K562 (cell line): ENCODE measurements around the gene USP20. TPM values are rescaled to one million over a fixed set of nuclear protein-coding genes. Genes with fewer than 3 reads are reported as not detected.

Experiments used
- BCOR ChIP-seq: fragments of 450-650 bp; IDR thresholded peaks from 2 replicates; pipeline ENCODE4 v1.6.1; 2016
- CUX1 ChIP-seq: fragments of 200-800 bp; sonication (Bioruptor generic); IDR thresholded peaks from 2 replicates; pipeline ENCODE4 v1.6.1; 2016; ENCODE audit warnings: missing genetic modification characterization, missing compliant biosample characterization
- DEAF1 ChIP-seq: fragments of 450-650 bp; formaldehyde crosslinking; IDR thresholded peaks from 2 replicates; pipeline ENCODE4 v1.4.0; 2020; ENCODE audit warnings: mild to moderate bottlenecking, moderate library complexity
- GTF3C2 ChIP-seq: IDR thresholded peaks from 3 replicates; pipeline ENCODE4 v1.6.1; 2011; ENCODE audit warnings: borderline replicate concordance, mild to moderate bottlenecking, moderate library complexity; ENCODE audit not compliant: insufficient read length; ENCODE audit errors: extremely low read depth
- MAFF ChIP-seq: IDR thresholded peaks from 2 replicates; pipeline ENCODE4 v1.6.1; 2012; ENCODE audit warnings: low read length, improper control_type of control experiment
- MYNN ChIP-seq, 2 experiments: sonication (generic); formaldehyde crosslinking in 1 of 2; IDR thresholded peaks; 2 replicates each; pipeline versions ENCODE4 v1.5.0 to v1.6.1; 2016 to 2020; ENCODE audit warnings: antibody characterized with exemption in 1 of 2, missing genetic modification reagents in 1 of 2
- NFE2L1 ChIP-seq: fragments of 450-650 bp; IDR thresholded peaks from 2 replicates; pipeline ENCODE4 v1.6.1; 2016; ENCODE audit warnings: missing genetic modification characterization, low read depth, mild to moderate bottlenecking, missing compliant biosample characterization, moderate library complexity, borderline replicate concordance
- NR2F6 ChIP-seq: fragments of 450-650 bp; formaldehyde crosslinking; IDR thresholded peaks from 2 replicates; pipeline ENCODE4 v1.4.0; 2020; ENCODE audit warnings: mild to moderate bottlenecking
- SMAD4 ChIP-seq: fragments of 250-450 bp; sonication (Bioruptor Pico); conservative IDR thresholded peaks from 2 replicates; pipeline ENCODE4 v1.8.0; 2021; ENCODE audit warnings: inconsistent platforms, mild to moderate bottlenecking, moderate library complexity
- ZMIZ1 ChIP-seq, 2 experiments: fragments of 150-350 bp in 1 of 2; IDR thresholded peaks; 2 replicates each; pipeline ENCODE4 v1.6.1; 2012 to 2016; ENCODE audit warnings: low read depth in 2 of 2, low read length in 2 of 2, mild to moderate bottlenecking in 1 of 2, moderate library complexity in 1 of 2
- ZNF146 ChIP-seq: IDR thresholded peaks from one replicate; pipeline ENCODE4 v1.6.1; 2018; ENCODE audit warnings: missing compliant biosample characterization; ENCODE audit not compliant: unreplicated experiment
- ZNF561 ChIP-seq: fragments of 450-650 bp; formaldehyde crosslinking; conservative IDR thresholded peaks from 2 replicates; pipeline ENCODE4 v1.4.0; 2020; ENCODE audit warnings: mild to moderate bottlenecking, moderate library complexity
- polyA plus RNA-seq, 8 experiments: library from polyadenylated mRNA; depleted of rRNA in 4 of 8; stranded (reverse) in 5 of 8; unstranded in 3 of 8; fragments of >200 nt; fragmentation: Nextera tagmentation in 2 of 8; fragmentation: Illumina TruSeq in 1 of 8; extraction: Ambion mirVana in 2 of 8; extraction: Trizol in 1 of 8; gene quantifications; 2 replicates each; pipeline versions ENCODE4 v1.2.1 to v1.2.3, GENCODE V29; 2011 to 2014; ENCODE audit warnings: inconsistent platforms in 1 of 8, missing spikeins in 1 of 8
- total RNA-seq, 7 experiments: library from RNA; depleted of rRNA in 6 of 7; stranded (reverse); fragments of >200 nt in 6 of 7; fragmentation: Illumina TruSeq in 2 of 7; extraction: Trizol in 2 of 7; gene quantifications; 2 replicates each; pipeline versions ENCODE4 v1.2.1 to v1.2.3, GENCODE V29; 2011 to 2021; ENCODE audit warnings: low replicate concordance in 1 of 7

USP20 gene
- total and polyA plus RNA-seq, 9 of the 15 experiments (the other 6 are each of a cell fraction or from before 2014, with no cell fraction given) = 1.9 to 136 (median 49.1) TPM

- TF ChIP-seq CUX1 (CRISPR knock-in tag) (no peak), MAFF (no peak), BCOR (no peak; the same call in 1 of the 2 replicates), ZNF146 (CRISPR knock-in tag) (no peak), GTF3C2 (no peak), MYNN (IDR thresholded peaks at IDR 0.05) (no peak), MYNN (CRISPR knock-in tag; IDR thresholded peaks at IDR 0.05) (no peak), NFE2L1 (tag) (no peak), SMAD4 (CRISPR knock-in tag) (peak; percentile 46), ZNF561 (CRISPR knock-in tag) (no peak), DEAF1 (CRISPR knock-in tag) (no peak), ZMIZ1 (IDR thresholded peaks at IDR 0.05; ENCODE audit: low read depth in 2 of 2, low read length in 2 of 2) (0 out of 4 replicates have a peak, but pooled peaks of 1 of the 2 experiments have one; percentile 24), NR2F6 (no peak)
Measured at GRCh38 chr9:129802833-129803675, 32.2 kb upstream of the USP20 start, which contains the start of gene TOR1B (continued).
